Measurements from ENCODE around the gene LSAMP.
"Not testable (repeated sequence)": the region's sequence is repeated elsewhere in the genome, so short reads cannot be mapped to it uniquely, and the experiment has no call there.

LSAMP gene

GRCh38 chr3:116084999-116085791, 360.1 kb downstream of the LSAMP start:
- peak; percentile 6 for DNase-seq

GRCh38 chr3:116083683-116084082, 361.6 kb downstream of the LSAMP start:
- DNase-seq, result no peak

DNA sequence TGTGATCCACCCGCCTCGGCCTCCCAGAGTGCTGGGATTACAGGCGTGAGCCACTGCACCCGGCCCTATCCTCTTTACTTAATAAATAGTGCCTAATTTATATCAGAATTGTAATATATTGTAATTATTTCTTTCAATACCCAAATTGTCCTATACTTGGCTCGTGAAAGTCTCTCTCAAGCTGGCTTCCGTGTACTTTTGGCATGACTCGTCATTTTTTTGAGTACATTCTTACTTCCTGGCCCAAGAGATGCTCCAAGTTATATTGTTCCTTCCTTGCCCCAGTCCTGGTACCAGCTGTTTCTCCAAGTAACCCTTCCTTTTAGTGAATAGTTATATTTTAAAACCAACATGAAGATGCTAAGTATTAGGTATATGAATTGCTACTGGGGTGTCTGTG, 366.7 kb downstream of the LSAMP start:
- no peak for DNase-seq

- no peak for DNase-seq
Observed at GRCh38 chr3:116077557-116077956, 367.7 kb downstream of the LSAMP start.

- DNase-seq, result no peak
Observed at GRCh38 chr3:116077059-116077458, 368.2 kb downstream of the LSAMP start.

GRCh38 chr3:116070516-116071278, 374.6 kb downstream of the LSAMP start:
- not testable (repeated sequence) for DNase-seq

GRCh38 chr3:116070061-116070460, 375.2 kb downstream of the LSAMP start:
- DNase-seq, result no peak

DNA sequence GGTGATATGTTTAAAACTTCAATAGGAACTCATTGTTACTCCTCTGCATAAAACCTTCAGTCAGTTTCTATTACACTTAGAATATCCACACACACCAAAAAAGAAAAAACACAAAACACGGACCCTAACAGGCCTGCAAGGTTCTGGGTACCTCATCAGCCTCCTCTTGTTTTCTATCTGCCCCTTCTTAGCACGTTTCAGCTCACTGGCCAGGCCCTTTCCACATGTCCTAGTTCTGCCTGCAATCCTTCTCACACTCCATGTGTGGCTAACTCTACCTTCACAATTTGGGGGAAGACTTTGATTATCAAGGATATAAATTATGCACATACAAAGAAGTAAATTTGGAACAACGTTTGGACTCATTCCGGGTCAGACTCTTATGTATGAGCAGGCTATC, 376.3 kb downstream of the LSAMP start:
- no peak for DNase-seq

DNA sequence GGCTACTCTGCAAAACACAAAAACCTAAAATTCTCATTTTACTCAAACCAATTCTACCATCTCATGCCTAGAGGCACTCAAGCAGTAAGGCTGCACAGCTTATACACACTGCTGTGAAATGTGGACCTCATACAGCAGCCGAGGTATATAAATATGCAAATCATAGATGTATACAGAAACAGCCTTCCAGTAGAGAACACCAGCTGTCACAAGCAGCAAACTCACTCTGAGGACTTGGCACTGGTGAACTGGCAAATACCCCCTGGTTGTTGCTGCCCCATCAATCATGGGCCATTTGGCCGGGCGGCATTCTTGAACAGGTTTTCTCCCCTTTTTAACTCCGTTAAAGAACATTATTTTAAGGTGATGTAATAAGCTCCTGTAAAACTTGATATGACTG, 378.0 kb downstream of the LSAMP start:
- DNase-seq, result no peak

- DNase-seq, result no peak
Observed at GRCh38 chr3:116065501-116065900, 379.8 kb downstream of the LSAMP start.

GRCh38 chr3:116064646-116065045, 380.6 kb downstream of the LSAMP start:
- DNase-seq, result no peak

- no peak for DNase-seq
Observed at GRCh38 chr3:116059421-116060096, 385.7 kb downstream of the LSAMP start.

GRCh38 chr3:116058844-116059243, 386.4 kb downstream of the LSAMP start:
- no peak for DNase-seq

- no peak for DNase-seq
Observed at GRCh38 chr3:116057400-116058006, 387.8 kb downstream of the LSAMP start.

- no peak for DNase-seq
Observed at GRCh38 chr3:116056280-116056679, 389.0 kb downstream of the LSAMP start.

DNA sequence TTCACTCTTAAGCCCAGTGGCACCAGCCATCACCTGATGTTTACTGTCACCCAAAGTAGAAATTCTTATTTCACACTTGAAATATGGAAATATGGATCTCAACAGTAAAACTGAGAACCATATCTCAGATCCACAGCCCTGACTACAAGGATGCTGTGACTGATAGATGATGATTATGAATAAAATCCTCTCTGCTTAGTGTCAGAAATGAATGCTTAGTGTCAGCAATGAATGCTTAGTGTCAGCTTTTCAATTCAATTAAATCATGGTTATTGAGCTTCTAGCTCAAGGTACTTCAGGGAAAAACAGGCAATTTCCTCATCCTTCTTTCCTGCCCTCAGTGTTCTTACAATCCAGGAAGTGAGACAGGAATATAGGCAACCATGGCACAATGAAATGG, 392.3 kb downstream of the LSAMP start:
- no peak for DNase-seq

DNA sequence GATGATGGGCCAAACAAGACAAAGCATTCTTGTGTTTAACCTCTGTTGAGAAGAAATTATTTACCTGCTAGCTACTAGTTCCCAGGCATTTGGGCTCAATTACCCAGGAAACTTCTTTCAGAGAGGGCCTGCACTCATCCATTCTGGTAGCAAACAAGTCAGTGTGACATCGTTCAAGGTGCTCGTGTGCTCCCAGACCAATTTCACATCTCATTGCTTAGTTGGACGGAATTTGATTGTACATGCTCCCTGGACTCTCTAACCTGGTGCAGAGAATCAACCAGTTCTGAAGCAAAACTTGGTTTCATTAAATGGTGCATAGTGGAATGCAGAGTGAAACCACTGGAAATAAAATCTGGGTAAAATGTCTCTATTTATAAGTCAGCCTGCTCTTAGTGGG, 392.7 kb downstream of the LSAMP start:
- no peak for DNase-seq

DNA sequence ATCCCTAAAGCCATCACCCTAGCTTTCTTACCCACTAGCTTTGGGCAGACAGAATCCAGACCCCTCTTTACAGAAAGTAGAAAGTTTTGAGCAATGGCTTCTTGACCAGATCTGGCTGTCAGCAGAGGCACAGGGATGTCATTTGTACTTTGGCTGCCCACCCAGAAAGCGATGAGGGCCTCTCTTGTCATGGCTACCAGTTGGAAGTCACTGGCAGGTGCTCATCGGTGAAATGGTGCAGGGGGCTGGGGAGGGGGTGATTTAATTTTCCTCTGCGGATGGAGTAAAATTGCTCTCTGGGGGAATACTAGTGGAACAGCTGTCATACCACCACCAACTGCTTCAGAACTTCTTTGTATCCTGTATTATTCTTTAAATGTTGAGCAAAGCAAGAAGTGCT, 393.7 kb downstream of the LSAMP start:
- no peak for DNase-seq

GRCh38 chr3:116051040-116051439, 394.2 kb downstream of the LSAMP start:
- no peak for DNase-seq

- DNase-seq, result no peak
Observed at GRCh38 chr3:116050311-116050915, 394.9 kb downstream of the LSAMP start.

GRCh38 chr3:116048991-116049390, 396.3 kb downstream of the LSAMP start:
- DNase-seq, result no peak

DNA sequence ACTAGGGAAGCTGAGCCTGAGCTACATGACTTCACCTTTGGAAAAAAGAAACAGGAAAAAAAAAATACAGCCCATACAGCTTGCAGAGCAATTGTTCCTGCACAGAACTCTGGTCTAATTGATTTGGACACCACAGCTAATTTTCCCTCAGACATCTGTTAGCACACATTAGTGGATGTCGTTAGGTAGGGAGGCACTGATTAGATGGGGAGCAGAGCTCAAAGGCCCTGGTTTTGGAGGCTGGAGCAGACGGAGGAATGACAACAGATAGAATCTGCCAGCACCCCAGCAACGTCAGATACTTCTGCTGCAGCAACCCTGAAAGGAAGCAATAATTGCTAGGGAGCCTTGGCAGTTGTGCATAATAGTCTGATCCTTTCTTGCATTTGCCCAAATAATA, 398.9 kb downstream of the LSAMP start:
- no peak for DNase-seq

DNA sequence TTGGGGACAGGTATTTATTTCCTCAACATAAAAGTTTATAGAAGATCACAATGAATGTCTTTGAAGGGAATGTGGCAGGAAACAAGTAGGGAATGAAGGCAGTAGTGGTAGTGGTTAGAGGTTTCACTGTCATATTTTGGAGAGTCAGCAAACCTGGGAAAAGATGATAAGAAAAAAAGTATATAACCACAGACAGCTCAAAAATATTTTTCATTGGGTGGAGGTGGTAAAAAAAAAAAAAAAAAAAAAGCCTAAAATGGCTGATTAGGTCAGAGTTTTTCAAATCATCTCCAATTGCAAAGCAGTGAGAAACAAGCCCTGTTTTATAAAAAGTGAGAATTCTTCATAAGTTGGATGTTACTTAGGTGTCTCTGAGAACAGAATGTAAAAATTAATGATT, 400.0 kb downstream of the LSAMP start:
- peak; percentile 51 for DNase-seq

All from hematopoietic multipotent progenitor cell treated with erythropoietin and hydrocortisone succinate and interleukin-3 and kit ligand, for 6 days (in vitro differentiated cells).